Measurements from ENCODE around the gene USF3. TPM values are rescaled to one million over a fixed set of nuclear protein-coding genes. Genes with fewer than 3 reads are reported as not detected.
"Not testable (repeated sequence)": the region's sequence is repeated elsewhere in the genome, so short reads cannot be mapped to it uniquely, and the experiment has no call there.

USF3 gene
- total RNA-seq, 4 donors from 2014 or later = 11.5 to 18.3 (median 12.6) TPM

- peaks cover 0 to 21% (median 14%) of the 10 kb centered on the region in 3 donors for H3K9me3 ChIP-seq
- H3K4me1 ChIP-seq = no peaks in the 10 kb centered on the region
- H3K4me3 ChIP-seq = no peak overlapping the region
- H3K27me3 ChIP-seq = no peaks in the 10 kb centered on the region
- peak overlapping the region in 3 of 4 donors; percentile 1 to 49 (median 43) for H3K27ac ChIP-seq
- no peak for DNase-seq
- no peak for TF ChIP-seq CTCF (IDR thresholded peaks at IDR 0.05)
- TF ChIP-seq POLR2A (IDR thresholded peaks at IDR 0.05) = no peak
- H3K36me3 ChIP-seq = peaks cover 0 to 4% (median 0%) of the 10 kb centered on the region in 3 donors
- intact Hi-C loops (cut with DNase I) = no loop called here
- WGBS, 2 donors = 76 to 91% methylated on average over 6 of the region's 6 CpGs
These were observed 47.1 kb downstream of the USF3 start for GRCh38 chr3:113649174-113649845.

GRCh38 chr3:113648524-113648923 lies 47.9 kb downstream of the USF3 start:
- no peaks in the 10 kb centered on the region for H3K4me1 ChIP-seq
- H3K9me3 ChIP-seq = peaks cover 0 to 21% (median 20%) of the 10 kb centered on the region in 3 donors
- intact Hi-C loops (cut with DNase I) = no loop called here
- H3K27ac ChIP-seq = peak overlapping the region in 1 of 4 donors; percentile 43
- H3K4me3 ChIP-seq = no peak overlapping the region
- no peak for DNase-seq
- peaks cover 0 to 4% (median 0%) of the 10 kb centered on the region in 3 donors for H3K36me3 ChIP-seq
- TF ChIP-seq POLR2A (IDR thresholded peaks at IDR 0.05) = no peak
- no peaks in the 10 kb centered on the region for H3K27me3 ChIP-seq

DNA sequence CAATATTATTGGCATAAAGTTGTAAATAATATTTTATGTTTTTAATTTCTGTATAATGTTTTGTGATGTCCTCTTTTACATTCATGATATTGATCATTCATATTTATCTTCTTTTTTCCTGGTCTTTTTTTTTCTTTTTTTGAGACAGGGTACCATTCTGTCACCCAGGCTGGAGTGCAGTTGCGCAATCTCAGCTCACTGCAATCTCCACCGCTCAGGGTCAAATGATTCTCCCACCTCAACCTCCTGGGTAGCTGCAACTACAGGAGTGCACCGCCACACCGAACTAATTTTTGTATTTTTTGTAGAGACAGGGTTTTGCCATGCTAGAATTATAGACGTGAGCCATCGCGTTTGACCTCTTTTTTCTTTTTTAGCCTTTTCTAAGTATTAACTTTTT lies 52.9 kb downstream of the USF3 start:
- H3K9me3 ChIP-seq = peaks cover 0 to 21% (median 20%) of the 10 kb centered on the region in 3 donors

GRCh38 chr3:113638910-113639309 lies 57.5 kb downstream of the USF3 start:
- intact Hi-C loops (cut with DNase I) = no loop called here
- WGBS, 2 donors = 77 to 82% methylated on average over 3 of the region's 3 CpGs
- TF ChIP-seq POLR2A (IDR thresholded peaks at IDR 0.05) (no peak), CTCF (IDR thresholded peaks at IDR 0.05) (no peak)

More for the DNA sequence above, 52.9 kb downstream of the USF3 start:
- WGBS, 2 donors = 94 to 97% methylated on average over 7 of the region's 7 CpGs
- Histone ChIP-seq H3K4me1 (no peaks in the 10 kb centered on the region), H3K4me3 (no peak overlapping the region), H3K36me3 (no peaks in the 10 kb centered on the region), H3K27me3 (no peaks in the 10 kb centered on the region), H3K27ac (no peak overlapping the region)
- TF ChIP-seq CTCF (IDR thresholded peaks at IDR 0.05) (no peak), POLR2A (IDR thresholded peaks at IDR 0.05) (no peak)
- intact Hi-C loops (cut with DNase I) = no loop called here
- no peak for DNase-seq

GRCh38 chr3:113637756-113638155 lies 58.7 kb downstream of the USF3 start:
- intact Hi-C loops (cut with DNase I) = no loop called here
- Histone ChIP-seq H3K4me1 (no peaks in the 10 kb centered on the region), H3K9me3 (no peaks in the 10 kb centered on the region), H3K27me3 (no peaks in the 10 kb centered on the region), H3K36me3 (no peaks in the 10 kb centered on the region), H3K27ac (no peak overlapping the region), H3K4me3 (no peak overlapping the region)
- TF ChIP-seq CTCF (IDR thresholded peaks at IDR 0.05) (no peak), POLR2A (IDR thresholded peaks at IDR 0.05) (no peak)
- no peak for DNase-seq
- 90 to 93% methylated on average over 10 to 14 of the region's 14 CpGs for WGBS, 2 donors

More at GRCh38 chr3:113638910-113639309, 57.5 kb downstream of the USF3 start:
- Histone ChIP-seq H3K27ac (no peak overlapping the region), H3K27me3 (no peaks in the 10 kb centered on the region), H3K4me1 (no peaks in the 10 kb centered on the region), H3K9me3 (peaks cover 0 to 2% (median 0%) of the 10 kb centered on the region in 3 donors), H3K4me3 (no peak overlapping the region), H3K36me3 (no peaks in the 10 kb centered on the region)
- DNase-seq = no peak

GRCh38 chr3:113636034-113636433 lies 60.4 kb downstream of the USF3 start:
- H3K4me3 ChIP-seq; H3K9me3 ChIP-seq; H3K27ac ChIP-seq; DNase-seq; H3K36me3 ChIP-seq; H3K27me3 ChIP-seq; intact Hi-C loops (cut with DNase I); H3K4me1 ChIP-seq: not testable (repeated sequence)
- 75 to 84% methylated on average over 7 of the region's 7 CpGs for WGBS, 2 donors

Data from esophagus squamous epithelium (tissue), 5 donors.